Thymus (tissue), 11 donors: ENCODE measurements around the gene HOXD10. TPM values are rescaled to one million over a fixed set of nuclear protein-coding genes. Genes with fewer than 3 reads are reported as not detected.

ENCODE experiments used
- DNase-seq, 9 donors: peaks; one replicate each; pipeline ENCODE4 v3.0.0-alpha.2; 2013; ENCODE audit warnings: low spot score in 9 of 9, low read depth in 6 of 9, missing footprints in 1 of 9
- H3K27ac ChIP-seq, 2 donors: one replicate each; pipeline ENCODE4 v1.5.1; 2013; ENCODE audit warnings: control low read depth in 1 of 2, low read depth in 1 of 2, low read length in 1 of 2, mild to moderate bottlenecking in 1 of 2, moderate library complexity in 1 of 2
- H3K27me3 ChIP-seq, 2 donors: one replicate each; pipeline ENCODE4 v1.5.1; 2013; ENCODE audit warnings: low read length in 1 of 2; ENCODE audit not compliant: control insufficient read depth in 2 of 2, insufficient read depth in 1 of 2
- H3K36me3 ChIP-seq, 2 donors: one replicate each; pipeline ENCODE4 v1.5.1; 2013; ENCODE audit warnings: low read length in 1 of 2, mild to moderate bottlenecking in 1 of 2, moderate library complexity in 1 of 2; ENCODE audit not compliant: control insufficient read depth in 2 of 2, insufficient read depth in 2 of 2
- H3K4me1 ChIP-seq, 2 donors: one replicate each; pipeline ENCODE4 v1.5.1; 2013; ENCODE audit warnings: low read length in 2 of 2; ENCODE audit not compliant: control insufficient read depth in 2 of 2, insufficient read depth in 2 of 2
- H3K4me3 ChIP-seq, 2 donors: one replicate each; pipeline ENCODE4 v1.5.1; 2013; ENCODE audit warnings: low read length in 2 of 2, control low read depth in 1 of 2, mild to moderate bottlenecking in 1 of 2
- H3K9me3 ChIP-seq, 2 donors: one replicate each; pipeline ENCODE4 v1.5.1; 2013; ENCODE audit warnings: low read length in 1 of 2, mild to moderate bottlenecking in 1 of 2; ENCODE audit not compliant: control insufficient read depth in 2 of 2, insufficient read depth in 1 of 2
- WGBS: extraction: QIAGEN DNeasy Blood & Tissue Kit; methylation state at CpG from one replicate; pipeline ENCODE4 v1.1.7; 2013; 5-methylcytosine and 5-hydroxymethylcytosine counted together
- polyA plus RNA-seq: library from polyadenylated mRNA; stranded (reverse); fragments of 200-250 nt; gene quantifications from one replicate; pipeline ENCODE4 v1.2.3, GENCODE V29; 2013
- total RNA-seq: library from RNA; stranded (reverse); fragments of 120-200 nt; gene quantifications from one replicate; pipeline ENCODE4 v1.2.4, GENCODE V29; 2013
- donor health status: healthy.

HOXD10 gene
- total and polyA plus RNA-seq, 2 donors: 0.09 TPM; not detected in 1

DNA sequence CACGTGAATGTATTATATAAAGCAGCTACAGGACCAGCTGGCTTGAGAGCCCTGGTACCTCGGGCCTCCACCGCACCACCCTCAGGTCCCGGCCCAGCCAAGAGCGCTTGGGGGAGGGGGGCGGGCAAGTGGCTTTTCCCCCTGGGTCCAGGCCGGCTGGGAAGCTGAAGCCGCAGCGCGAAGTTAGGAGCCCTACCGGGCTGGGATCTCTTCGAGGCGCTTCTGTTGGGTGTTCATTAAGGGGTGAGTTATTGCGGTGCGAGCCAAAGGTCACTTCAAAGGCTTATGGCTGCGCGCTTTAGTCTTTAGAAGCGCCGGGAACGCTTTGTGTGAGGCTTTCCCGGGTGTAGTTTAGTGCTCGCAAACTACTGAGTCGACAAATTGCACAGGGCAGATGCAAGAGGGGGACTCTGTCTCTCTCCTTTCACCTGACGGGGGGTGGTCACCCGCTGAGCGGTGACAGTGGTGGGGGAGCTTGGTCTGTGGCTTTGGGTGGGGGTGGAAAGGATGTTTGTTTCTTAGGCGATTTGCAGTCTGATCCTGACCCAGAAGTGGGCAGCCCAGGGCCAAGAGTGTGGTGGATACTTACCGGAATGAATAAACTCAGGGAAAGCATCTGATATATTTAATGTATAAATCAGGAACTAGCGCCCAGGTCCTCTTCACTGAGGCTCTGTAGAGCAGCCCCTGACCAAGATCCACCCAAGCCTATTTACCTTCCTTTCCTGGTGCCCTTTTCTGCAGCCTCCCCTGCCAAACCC, 46.5 kb downstream of the HOXD10 start:
- H3K4me3 ChIP-seq: no peak overlapping the region
- H3K27me3 ChIP-seq: peaks cover 91 to 100% of the 10 kb centered on the region in 2 donors
- DNase-seq: no peak
- WGBS: 8% methylated on average over 29 of the region's 29 CpGs
- H3K9me3 ChIP-seq: peaks cover 0 to 4% of the 10 kb centered on the region in 2 donors
- no peaks in the 10 kb centered on the region for H3K36me3 ChIP-seq
- H3K4me1 ChIP-seq: peaks cover 0 to 18% of the 10 kb centered on the region in 2 donors
- H3K27ac ChIP-seq: no peak overlapping the region

DNA sequence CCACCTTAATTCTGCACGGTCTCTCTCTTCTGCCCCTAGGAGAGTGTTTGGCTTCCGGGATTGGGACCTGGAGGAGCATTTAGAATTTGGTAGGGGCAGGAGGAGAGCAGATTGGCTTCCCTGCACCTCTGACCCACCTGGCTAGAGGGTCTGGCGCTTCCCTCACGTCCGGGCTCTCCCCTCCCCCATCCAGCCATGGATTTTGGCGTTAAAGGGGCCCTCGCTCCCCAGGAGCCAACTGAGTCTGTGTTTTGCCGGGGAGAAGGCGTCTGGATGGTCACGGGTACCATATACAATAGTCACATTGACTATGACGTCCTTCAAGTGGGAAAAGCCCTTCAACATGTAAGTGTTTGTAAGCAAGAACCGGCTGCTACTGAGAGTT, 47.1 kb downstream of the HOXD10 start:
- H3K4me3 ChIP-seq: no peak overlapping the region
- peaks cover 88 to 100% of the 10 kb centered on the region in 2 donors for H3K27me3 ChIP-seq
- no peaks in the 10 kb centered on the region for H3K36me3 ChIP-seq
- H3K27ac ChIP-seq: no peak overlapping the region
- 10% methylated on average over 12 of the region's 12 CpGs for WGBS
- peaks cover 0 to 4% of the 10 kb centered on the region in 2 donors for H3K9me3 ChIP-seq
- DNase-seq: no peak
- peaks cover 0 to 18% of the 10 kb centered on the region in 2 donors for H3K4me1 ChIP-seq

DNA sequence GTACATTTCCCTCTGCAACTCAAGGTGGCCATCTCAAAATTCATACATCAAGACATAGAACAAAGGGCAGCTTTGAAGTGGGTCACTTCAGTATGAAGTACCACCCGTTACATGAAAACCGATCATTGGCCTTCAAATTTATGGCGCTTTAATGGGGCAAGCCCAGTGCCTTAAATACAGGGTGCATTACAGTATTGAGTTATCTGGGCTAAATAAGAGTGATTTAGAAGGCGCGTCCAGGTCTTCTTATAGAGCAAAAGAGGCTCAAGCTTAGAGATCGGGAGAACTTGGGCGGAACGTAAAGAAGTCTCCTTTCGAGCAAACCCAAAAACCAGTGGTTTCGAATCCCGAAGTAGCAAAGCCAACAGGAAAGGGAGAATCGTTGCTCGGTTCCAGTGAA, 47.6 kb downstream of the HOXD10 start:
- Histone ChIP-seq H3K9me3 (peaks cover 0 to 4% of the 10 kb centered on the region in 2 donors), H3K4me3 (no peak overlapping the region), H3K36me3 (no peaks in the 10 kb centered on the region), H3K27me3 (peaks cover 88 to 100% of the 10 kb centered on the region in 2 donors), H3K27ac (no peak overlapping the region), H3K4me1 (peaks cover 0 to 18% of the 10 kb centered on the region in 2 donors)
- WGBS: 15% methylated on average over 13 of the region's 13 CpGs
- no peak for DNase-seq

DNA sequence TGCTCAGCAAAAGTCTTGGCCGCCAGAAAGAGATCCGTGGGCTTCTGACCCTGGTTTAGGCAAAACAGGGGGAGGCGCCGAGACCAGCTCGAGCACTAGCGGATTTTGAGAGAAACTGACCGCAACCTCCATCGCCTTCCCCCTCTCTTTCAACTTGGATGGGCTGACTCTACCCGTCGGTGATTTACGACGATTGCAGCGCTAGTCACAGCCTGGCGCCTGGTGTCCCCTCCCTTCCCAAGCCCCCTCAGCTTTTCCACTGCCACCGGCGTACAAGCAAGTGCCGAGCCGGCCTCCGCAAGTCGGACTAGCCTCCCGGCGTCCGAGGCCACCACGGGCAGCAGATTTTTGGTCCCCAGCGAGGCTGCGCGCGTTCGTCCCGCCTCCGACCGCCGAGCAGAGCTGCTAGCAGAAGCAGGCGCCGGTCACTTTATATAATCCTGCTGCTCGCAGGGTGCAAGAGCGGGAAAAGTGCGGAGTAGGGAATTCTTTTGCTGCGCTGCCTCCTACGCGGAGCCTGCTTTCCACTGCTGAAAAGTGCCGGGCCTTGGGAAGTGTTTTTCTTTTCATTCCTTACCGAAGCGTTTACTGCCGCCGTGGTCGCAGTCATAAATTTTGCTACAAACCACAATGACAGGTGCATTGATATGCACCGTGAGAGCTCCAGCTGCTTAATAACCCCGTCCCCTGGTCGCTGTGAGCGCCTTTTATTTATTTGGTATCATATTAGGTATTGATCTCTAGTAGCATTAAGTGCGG, 48.2 kb downstream of the HOXD10 start:
- H3K27me3 ChIP-seq: peaks cover 87 to 100% of the 10 kb centered on the region in 2 donors
- peaks cover 0 to 4% of the 10 kb centered on the region in 2 donors for H3K9me3 ChIP-seq
- no peak overlapping the region for H3K27ac ChIP-seq
- no peaks in the 10 kb centered on the region for H3K36me3 ChIP-seq
- no peak for DNase-seq
- H3K4me1 ChIP-seq: peaks cover 0 to 18% of the 10 kb centered on the region in 2 donors
- no peak overlapping the region for H3K4me3 ChIP-seq
- whole genome bisulfite sequencing: 4% methylated on average over 52 of the region's 52 CpGs

DNA sequence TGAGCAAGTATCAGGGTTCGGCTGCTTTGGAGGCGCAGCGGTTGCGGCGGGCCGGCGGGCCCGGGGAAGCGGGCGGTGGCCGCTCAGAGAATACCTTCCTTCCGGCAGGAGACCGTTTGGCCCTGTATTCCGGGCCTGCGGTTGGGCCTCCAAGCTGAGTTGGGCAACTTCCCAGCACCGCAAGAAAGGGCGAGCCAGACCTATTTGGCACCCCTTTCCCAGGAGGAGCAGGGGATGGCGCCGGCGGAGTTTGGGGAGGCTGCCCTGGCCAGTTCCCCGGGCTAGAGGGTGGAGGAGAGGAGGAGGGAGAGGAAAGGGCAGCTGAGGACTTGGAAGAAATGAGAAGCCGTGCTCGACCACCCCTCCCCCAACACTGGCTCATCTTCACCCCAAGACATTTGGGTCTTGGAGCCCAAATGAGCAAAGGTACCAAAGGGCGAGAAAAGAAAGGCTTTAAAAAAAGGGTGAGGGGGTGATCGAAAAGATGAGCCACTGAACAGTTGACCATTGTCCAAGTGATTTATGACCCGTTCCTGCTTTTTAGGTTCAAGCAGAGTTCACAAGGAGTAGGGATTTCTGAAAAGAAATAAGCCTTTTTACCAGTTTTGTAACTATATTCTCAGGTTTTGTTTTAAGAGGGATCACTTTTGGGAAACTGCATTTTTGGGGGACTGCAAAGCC, 48.9 kb downstream of the HOXD10 start:
- DNase-seq: no peak
- Histone ChIP-seq H3K27me3 (peaks cover 81 to 100% of the 10 kb centered on the region in 2 donors), H3K9me3 (peaks cover 0 to 4% of the 10 kb centered on the region in 2 donors)

DNA sequence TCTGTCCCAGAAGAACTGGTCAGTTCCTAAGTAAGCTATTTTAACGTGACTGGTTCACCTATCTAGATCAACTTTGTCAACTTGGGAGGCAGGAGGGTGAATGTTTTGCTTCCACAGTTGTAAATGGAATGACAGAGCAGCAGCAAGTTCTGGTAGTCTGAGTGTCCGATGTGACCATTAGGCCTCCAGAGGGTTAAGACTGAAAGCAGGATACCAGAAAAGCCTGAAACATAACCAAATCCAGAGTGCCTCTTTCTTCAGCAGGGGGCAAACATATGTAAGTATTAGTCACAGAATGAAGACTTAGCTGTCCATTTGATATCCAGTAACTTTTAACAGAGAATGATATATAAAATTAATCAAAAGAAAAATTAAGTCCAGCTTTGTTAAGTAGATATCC, 49.7 kb downstream of the HOXD10 start:
- 13% methylated on average over 2 of the region's 2 CpGs for WGBS
- H3K27ac ChIP-seq: no peak overlapping the region

More for the DNA sequence above, 48.9 kb downstream of the HOXD10 start:
- Histone ChIP-seq H3K4me3 (no peak overlapping the region), H3K27ac (no peak overlapping the region), H3K36me3 (no peaks in the 10 kb centered on the region), H3K4me1 (peaks cover 0 to 11% of the 10 kb centered on the region in 2 donors)
- 4% methylated on average over 26 of the region's 26 CpGs for WGBS

DNA sequence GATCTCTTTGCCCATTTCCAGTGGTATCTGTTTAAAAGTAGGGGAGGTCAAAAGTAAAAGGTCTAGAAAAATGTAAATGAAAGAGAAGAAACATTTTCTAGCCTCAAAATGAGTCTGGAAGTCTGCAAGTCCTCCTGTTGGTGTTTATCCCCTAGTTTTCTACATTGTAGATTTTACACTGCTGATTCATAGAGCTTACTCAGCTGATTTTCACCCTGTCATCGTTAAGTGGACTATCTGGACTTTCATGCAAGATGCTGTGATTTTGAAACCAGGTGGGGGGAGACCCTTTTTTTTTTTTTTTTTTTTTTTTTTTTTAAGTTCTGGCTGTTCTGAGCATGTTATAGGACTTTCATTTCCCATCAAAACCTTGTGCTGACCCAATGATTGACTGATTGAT, 50.8 kb downstream of the HOXD10 start:
- peaks cover 80 to 100% of the 10 kb centered on the region in 2 donors for H3K27me3 ChIP-seq
- H3K27ac ChIP-seq: no peak overlapping the region

More for the DNA sequence above, 49.7 kb downstream of the HOXD10 start:
- H3K9me3 ChIP-seq: no peaks in the 10 kb centered on the region
- H3K4me1 ChIP-seq: peaks cover 0 to 6% of the 10 kb centered on the region in 2 donors
- DNase-seq: no peak
- no peaks in the 10 kb centered on the region for H3K36me3 ChIP-seq
- peaks cover 80 to 100% of the 10 kb centered on the region in 2 donors for H3K27me3 ChIP-seq
- no peak overlapping the region for H3K4me3 ChIP-seq

DNA sequence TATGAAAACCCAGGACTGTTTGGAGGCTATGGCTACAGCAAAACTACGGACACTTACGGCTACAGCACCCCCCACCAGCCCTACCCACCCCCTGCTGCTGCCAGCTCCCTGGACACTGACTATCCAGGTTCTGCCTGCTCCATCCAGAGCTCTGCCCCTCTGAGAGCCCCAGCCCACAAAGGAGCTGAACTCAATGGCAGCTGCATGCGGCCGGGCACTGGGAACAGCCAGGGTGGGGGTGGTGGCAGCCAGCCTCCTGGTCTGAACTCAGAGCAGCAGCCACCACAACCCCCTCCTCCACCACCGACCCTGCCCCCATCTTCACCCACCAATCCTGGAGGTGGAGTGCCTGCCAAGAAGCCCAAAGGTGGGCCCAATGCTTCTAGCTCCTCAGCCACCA, 52.6 kb downstream of the HOXD10 start:
- no peak overlapping the region for H3K27ac ChIP-seq
- no peaks in the 10 kb centered on the region for H3K9me3 ChIP-seq
- H3K36me3 ChIP-seq: no peaks in the 10 kb centered on the region
- 79% methylated on average over 5 of the region's 5 CpGs for WGBS
- DNase-seq: no peak
- H3K4me3 ChIP-seq: no peak overlapping the region
- peaks cover 0 to 6% of the 10 kb centered on the region in 2 donors for H3K4me1 ChIP-seq
- H3K27me3 ChIP-seq: peaks cover 78 to 100% of the 10 kb centered on the region in 2 donors

More for the DNA sequence above, 50.8 kb downstream of the HOXD10 start:
- Histone ChIP-seq H3K4me1 (peaks cover 0 to 6% of the 10 kb centered on the region in 2 donors), H3K4me3 (no peak overlapping the region), H3K9me3 (no peaks in the 10 kb centered on the region), H3K36me3 (no peaks in the 10 kb centered on the region)
- DNase-seq: no peak
- WGBS: 67% methylated on average over 1 of the region's 1 CpG
